Right lobe of liver (tissue), 6 donors: ENCODE results near the gene CCDC88B. TPM values are rescaled to one million over a fixed set of nuclear protein-coding genes. Genes with fewer than 3 reads are reported as not detected.

ENCODE experiments used
- ATAC-seq, 4 donors: fragments of 200-7000 bp; cut with Tn5 transposase; one replicate each; pipeline ENCODE4 v1.9.1; 2020; ENCODE audit warnings: mild to moderate bottlenecking in 4 of 4, moderate library complexity in 4 of 4
- DNase-seq, 3 donors: peaks; one replicate each; pipeline ENCODE4 v3.0.0-alpha.2; 2020
- H3K27ac ChIP-seq, 3 donors: fragments of 200-600 bp; one replicate each; pipeline ENCODE4 v1.8.0; 2022
- H3K27me3 ChIP-seq, 2 donors: fragments of 200-600 bp; one replicate each; pipeline ENCODE4 v1.8.0; 2022
- H3K36me3 ChIP-seq, 4 donors: fragments of 200-600 bp; sonication (generic) in 1 of 4; one replicate each; pipeline versions ENCODE4 v1.5.1 to v1.8.0; 2017 to 2022; ENCODE audit warnings: control low read depth in 1 of 4
- H3K4me1 ChIP-seq, 4 donors: fragments of 200-600 bp; sonication (generic) in 1 of 4; one replicate each; pipeline versions ENCODE4 v1.5.1 to v1.8.0; 2017 to 2022; ENCODE audit warnings: control low read depth in 1 of 4
- H3K4me3 ChIP-seq, 3 donors: fragments of 200-600 bp; one replicate each; pipeline ENCODE4 v1.8.0; 2022
- H3K9me3 ChIP-seq, 4 donors: fragments of 200-600 bp; sonication (generic) in 1 of 4; one replicate each; pipeline versions ENCODE4 v1.5.1 to v1.8.0; 2017 to 2022; ENCODE audit warnings: control low read depth in 1 of 4
- CTCF ChIP-seq, 4 donors: fragments of 200-600 bp in 3 of 4; fragments of 450-650 bp in 1 of 4; IDR thresholded peaks; one replicate each; pipeline versions ENCODE4 v1.5.1 to v1.8.0; 2016 to 2022; ENCODE audit warnings: antibody characterized with exemption in 4 of 4, mild to moderate bottlenecking in 2 of 4
- POLR2A ChIP-seq: fragments of 450-650 bp; IDR thresholded peaks from one replicate; pipeline ENCODE4 v1.6.1; 2017; ENCODE audit warnings: antibody characterized with exemption, mild to moderate bottlenecking
- WGBS: methylation state at CpG from one replicate; pipeline ENCODE4 v1.1.6; 2018; ENCODE audit warnings: low coverage, low lambda C conversion rate; ENCODE audit not compliant: insufficient coverage; ENCODE audit errors: missing lambda C conversion rate; 5-methylcytosine and 5-hydroxymethylcytosine counted together
- intact Hi-C, 2 donors: fragments of 100-400 bp; cut with DNase I; formaldehyde crosslinking; loops; one replicate each; pipeline versions ENCODE4 v1.11.2 to v1.14.1; 2022
- long read RNA-seq: library from polyadenylated mRNA; unstranded; transcript quantifications from one replicate; pipeline ENCODE4 v2.0.0, GENCODE V29; 2019
- total RNA-seq, 6 experiments: library from RNA; depleted of rRNA in 2 of 6; stranded (reverse); fragments of >200 nt in 2 of 6; fragmentation: NEBNext Ultra II Directional in 3 of 6; extraction: Animal tissue kit (Norgen Biotek cat#: 25700) in 3 of 6; gene quantifications; one replicate each; pipeline versions ENCODE4 v1.1.0 to v1.2.4, GENCODE V29; 2016 to 2023
- donor health status: DM: no; HTN: yes; CAD: no.
- donor health status: DM: no; HTN: no; CAD: no.
- donor health status: DM: no; HTN: no; CAD: no.
- donor health status: DM: no; HTN: yes; CAD: no.
- donor health status: DM: no; HTN: yes; CAD: no.

The CCDC88B gene
- total RNA-seq = 10 to 100 TPM in 1 of 6 experiments, 1 to 10 TPM in 5; 2.4 to 10.6 (median 4.9) TPM
- long read RNA-seq = 0 reads

DNA sequence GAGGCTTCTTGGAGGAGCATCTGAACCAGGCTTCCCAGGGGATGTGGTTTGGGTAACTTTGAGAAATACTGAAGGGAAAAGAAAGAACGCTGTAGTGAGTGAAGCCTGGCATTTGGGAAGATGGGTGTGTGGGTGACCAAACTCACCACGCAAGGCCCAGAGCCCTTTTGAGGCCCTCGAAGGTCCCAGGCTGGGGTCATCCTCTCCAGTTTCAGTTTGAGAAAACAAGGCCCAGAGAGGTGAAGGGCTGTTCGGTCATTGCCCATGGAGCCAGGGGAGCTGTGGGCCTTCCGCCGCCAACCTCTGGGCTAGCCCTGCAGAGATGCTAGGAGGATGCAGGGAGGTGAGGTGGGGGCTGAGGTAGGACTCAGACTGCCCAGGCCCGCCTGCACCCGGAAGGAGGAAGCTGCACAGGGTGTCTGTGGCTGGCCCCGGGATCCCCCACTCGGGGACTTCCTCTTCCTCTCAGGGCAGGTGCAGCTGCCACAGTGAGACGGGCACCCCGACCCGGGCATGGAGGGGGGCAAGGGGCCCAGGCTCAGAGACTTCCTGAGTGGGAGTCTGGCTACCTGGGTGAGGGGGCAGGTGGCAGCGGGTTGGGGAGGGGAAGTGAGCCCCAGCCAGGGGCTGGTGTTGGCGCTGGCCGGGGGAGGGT lies at the start of gene CCDC88B:
Gene CCDC88B (plus strand): TSS at position 451 of the 655 bp plus-strand sequence. CDS start 63 bp downstream, at position 514.
- H3K27ac ChIP-seq = peak within 1 kb of the TSS in 1 of 3 donors; percentile 33
- H3K9me3 ChIP-seq = no peaks in the 10 kb centered on the region
- TF ChIP-seq POLR2A = no peak
- no peak for TF ChIP-seq CTCF (IDR thresholded peaks at IDR 0.05)
- peak; percentile 30 to 58 (median 35) for ATAC-seq
- peaks cover 0 to 11% (median 2%) of the 10 kb centered on the region in 4 donors for H3K4me1 ChIP-seq
- peak; percentile 68 to 83 (median 70) for DNase-seq
- H3K27me3 ChIP-seq = no peaks in the 10 kb centered on the region
- H3K36me3 ChIP-seq = no peaks in the 10 kb centered on the region
- 35% methylated on average over 5 of the region's 16 CpGs for WGBS
- intact Hi-C loops = no loop called here
- H3K4me3 ChIP-seq = no peak within 1 kb of the TSS

DNA sequence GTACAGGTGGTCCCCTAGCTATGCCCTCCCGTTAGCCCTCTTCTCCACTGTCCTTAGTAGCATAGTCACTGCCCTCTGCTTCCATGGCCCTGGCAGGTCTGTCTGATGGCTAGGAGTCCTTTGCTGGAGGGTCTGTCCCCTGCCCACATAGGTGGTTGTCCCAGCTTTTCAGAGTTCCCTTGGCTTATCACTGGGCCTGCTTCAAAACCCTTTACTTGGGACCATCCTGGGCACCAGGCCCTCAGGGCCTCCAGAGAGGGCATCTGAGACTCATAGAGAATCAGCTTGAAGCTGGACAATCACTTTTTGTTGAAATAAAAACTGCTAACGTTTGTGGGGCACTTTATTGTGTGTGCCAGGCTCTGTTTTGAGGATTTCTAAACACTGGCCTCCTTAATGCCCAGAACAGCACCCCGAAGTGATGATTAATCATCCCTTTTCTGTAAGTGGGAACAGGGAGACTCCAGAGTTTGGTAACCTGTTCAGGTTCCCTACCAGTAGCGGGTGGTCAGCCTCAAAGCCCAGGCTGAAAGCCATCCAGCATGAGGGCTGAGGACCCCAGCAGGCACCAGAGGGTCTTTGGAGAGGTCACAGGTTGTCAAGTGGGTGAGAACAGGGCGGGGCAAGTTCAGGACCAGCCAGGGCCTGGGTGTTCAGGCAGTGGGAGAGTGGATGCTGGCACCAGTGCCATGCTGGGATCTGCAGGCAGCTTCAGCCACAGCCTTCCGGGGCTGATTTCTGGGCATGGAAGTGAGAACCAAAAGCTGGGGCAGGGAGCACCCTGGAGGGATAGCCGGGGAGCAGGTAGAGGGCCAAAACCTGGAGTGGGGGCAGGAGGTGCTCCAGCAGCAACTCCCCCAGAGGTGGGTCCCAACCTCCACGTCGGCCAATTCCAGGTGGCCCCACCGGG lies 49.4 kb upstream of the CCDC88B start:
- H3K27ac ChIP-seq = no peak overlapping the region
- intact Hi-C loops = no loop called here
- no peaks in the 10 kb centered on the region for H3K9me3 ChIP-seq
- no peak overlapping the region for H3K4me3 ChIP-seq
- H3K27me3 ChIP-seq = peaks cover 0 to 10% of the 10 kb centered on the region in 2 donors
- DNase-seq (no peak), ATAC-seq (no peak)
- H3K36me3 ChIP-seq = no peaks in the 10 kb centered on the region
- 52% methylated on average over 4 of the region's 10 CpGs for WGBS
- peaks cover 0 to 19% (median 5%) of the 10 kb centered on the region in 4 donors for H3K4me1 ChIP-seq
- TF ChIP-seq CTCF (IDR thresholded peaks at IDR 0.05) = no peak
- no peak for TF ChIP-seq POLR2A

DNA sequence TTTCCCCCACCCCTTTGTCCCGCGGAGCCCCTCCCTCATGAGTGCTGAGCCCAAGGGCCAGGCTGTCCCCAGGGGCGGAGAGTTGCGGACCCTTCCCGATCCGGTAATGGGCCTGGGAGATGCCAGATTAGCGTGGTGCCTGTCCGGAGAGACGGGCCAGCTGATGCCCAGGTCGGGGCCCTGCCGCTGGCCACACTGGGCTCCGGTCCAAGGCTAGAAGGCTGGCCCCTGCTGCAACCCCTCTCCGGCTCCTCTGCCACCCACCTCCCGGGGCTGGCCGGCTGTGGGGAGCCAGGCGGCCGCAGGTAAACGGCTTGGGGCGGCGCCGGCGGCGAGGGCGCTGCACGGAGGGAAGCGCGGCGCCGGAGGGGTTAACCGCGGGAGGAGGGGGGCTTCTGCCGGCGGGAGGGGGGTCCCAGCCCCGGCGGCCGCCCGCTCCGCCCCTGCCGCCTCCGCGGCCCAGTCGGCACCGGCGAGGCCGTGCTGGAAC lies 48.7 kb upstream of the CCDC88B start, which contains the start of gene KCNK4:
Gene KCNK4 (plus strand): TSS at position 41 of the 490 bp plus-strand sequence. CDS start 1,717 bp downstream, outside the sequence.
- H3K27me3 ChIP-seq = peaks cover 0 to 10% of the 10 kb centered on the region in 2 donors

More for the DNA sequence above, 48.7 kb upstream of the CCDC88B start, which contains the start of gene KCNK4:
- H3K9me3 ChIP-seq = no peaks in the 10 kb centered on the region
- no peak for ATAC-seq
- no peak for TF ChIP-seq CTCF (IDR thresholded peaks at IDR 0.05)
- TF ChIP-seq POLR2A = no peak
- no peak for DNase-seq
- no peak within 1 kb of the TSS for H3K27ac ChIP-seq
- H3K4me1 ChIP-seq = peaks cover 0 to 14% (median 2%) of the 10 kb centered on the region in 4 donors
- intact Hi-C loops = no loop called here
- peak within 1 kb of the TSS in 1 of 3 donors; percentile 1 for H3K4me3 ChIP-seq
- no CpG with 5 or more reads among the region's 45 CpGs for WGBS
- H3K36me3 ChIP-seq = no peaks in the 10 kb centered on the region
